ENCODE data around the gene NR3C2.

DNA sequence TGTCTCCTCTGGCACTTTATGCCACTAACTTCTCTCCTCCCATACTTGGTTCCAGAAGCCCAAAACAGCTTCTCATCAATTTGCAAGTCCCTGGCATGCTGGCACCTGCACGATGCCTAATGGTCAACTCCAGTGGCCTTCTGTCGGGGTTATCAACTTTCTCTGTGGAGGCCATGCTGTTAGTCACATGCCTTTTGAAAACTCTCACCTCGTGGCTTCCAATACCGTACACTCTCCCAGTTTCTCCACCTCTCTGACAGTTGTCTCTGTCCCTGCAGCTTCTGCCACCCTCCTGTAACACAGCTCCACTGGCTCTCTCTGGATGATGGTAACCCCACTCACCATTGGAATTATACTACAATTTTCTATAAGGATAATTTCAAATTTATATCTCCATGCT is 324.0 kb downstream of the NR3C2 start:
- no peak for TF ChIP-seq CTCF (conservative IDR thresholded peaks at IDR 0.05; ENCODE audit: low read depth, low read length)
- TF ChIP-seq BHLHE40 (IDR thresholded peaks at IDR 0.05; ENCODE audit: low read depth, low read length), result no peak
- no peak for TF ChIP-seq POLR2A (IDR thresholded peaks at IDR 0.05; ENCODE audit: low read depth, low read length)
- TF ChIP-seq, protein P1, sequence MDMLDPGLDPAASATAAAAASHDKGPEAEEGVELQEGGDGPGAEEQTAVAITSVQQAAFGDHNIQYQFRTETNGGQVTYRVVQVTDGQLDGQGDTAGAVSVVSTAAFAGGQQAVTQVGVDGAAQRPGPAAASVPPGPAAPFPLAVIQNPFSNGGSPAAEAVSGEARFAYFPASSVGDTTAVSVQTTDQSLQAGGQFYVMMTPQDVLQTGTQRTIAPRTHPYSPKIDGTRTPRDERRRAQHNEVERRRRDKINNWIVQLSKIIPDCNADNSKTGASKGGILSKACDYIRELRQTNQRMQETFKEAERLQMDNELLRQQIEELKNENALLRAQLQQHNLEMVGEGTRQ (IDR thresholded peaks at IDR 0.05; ENCODE audit: low read depth, low read length), result no peak
- TF ChIP-seq SMC3 (IDR thresholded peaks at IDR 0.05; ENCODE audit: low read depth, low read length), result no peak
- TF ChIP-seq CEBPB (IDR thresholded peaks at IDR 0.05; ENCODE audit: low read depth, low read length), result no peak
- TF ChIP-seq RAD21 (IDR thresholded peaks at IDR 0.05; ENCODE audit: low read length), result no peak
- TF ChIP-seq RFX5 (IDR thresholded peaks at IDR 0.05; ENCODE audit: low read depth, low read length), result no peak
- no peak for TF ChIP-seq FOS (IDR thresholded peaks at IDR 0.05; ENCODE audit: low read depth, low read length)
- TF ChIP-seq MAZ (IDR thresholded peaks at IDR 0.05; ENCODE audit: borderline replicate concordance, low read depth, low read length), result no peak

Measured in IMR-90 (cell line).